Hepatocyte (in vitro differentiated cells): ENCODE data around the gene POLA2.

Experiments
- CTCF ChIP-seq: fragments of 200-600 bp; sonication (generic); IDR thresholded peaks from 2 replicates; pipeline ENCODE4 v1.5.1; 2016; ENCODE audit warnings: antibody characterized with exemption, mild to moderate bottlenecking; ENCODE audit not compliant: poor library complexity
- EZH2phosphoT487 ChIP-seq: fragments of 200-600 bp; sonication (generic); IDR thresholded peaks from one replicate; pipeline ENCODE4 v1.6.1; 2018; ENCODE audit warnings: antibody characterized with exemption, mild to moderate bottlenecking, low read depth, moderate library complexity; ENCODE audit not compliant: unreplicated experiment, severe bottlenecking

- TF ChIP-seq CTCF (no peak), EZH2phosphoT487 (no peak)
These were observed 41.8 kb downstream of the POLA2 start for GRCh38 chr11:65303555-65303954.
